HG03064 (cell line): Measurements from ENCODE around the gene RASSF1.

Experiments used
- ATAC-seq: cut with Tn5 transposase; IDR thresholded peaks from one replicate; pipeline ENCODE4 v1.9.1; 2021; ENCODE audit warnings: low read depth; ENCODE audit not compliant: unreplicated experiment

RASSF1 gene

DNA sequence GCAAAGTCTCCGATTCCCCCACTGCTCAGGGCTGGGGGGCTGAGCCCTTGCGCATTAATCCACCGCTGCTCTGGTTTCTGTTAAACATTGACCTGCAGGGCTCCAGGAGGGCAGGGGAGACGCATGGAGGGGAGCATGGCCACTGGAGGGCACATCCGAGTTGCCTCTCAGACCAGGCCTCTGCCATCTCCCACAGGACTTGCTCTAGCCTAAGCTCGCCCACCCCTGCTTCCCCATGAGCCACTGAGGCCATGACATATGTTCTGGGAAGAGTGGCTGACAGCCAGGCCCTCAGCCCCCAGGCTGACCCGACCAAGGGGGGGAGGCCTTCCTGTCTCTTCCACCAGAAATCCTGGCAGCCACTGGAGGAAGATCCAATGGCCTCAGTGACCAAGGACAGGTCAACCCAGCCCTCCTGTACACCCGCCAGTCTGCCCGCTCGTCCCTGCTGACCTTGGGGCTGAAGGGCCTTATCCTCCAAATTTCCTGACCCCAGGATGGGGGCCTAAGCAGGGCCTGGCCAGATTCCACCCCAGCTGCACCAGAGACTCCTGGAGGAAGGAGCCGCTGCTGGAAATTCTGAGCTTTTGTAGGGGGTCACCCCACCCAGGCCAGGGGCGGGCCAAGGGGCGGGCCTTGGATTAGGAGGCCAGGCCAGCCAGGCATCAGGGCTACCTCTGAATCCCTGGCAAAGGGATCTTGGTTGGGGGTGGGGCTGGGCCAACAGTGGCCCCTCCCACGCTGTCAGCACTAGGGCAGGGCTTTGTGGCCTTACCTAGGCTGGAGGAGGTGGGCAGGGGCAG is 37.4 kb downstream of the RASSF1 start, which contains the start of gene HYAL1:
Gene HYAL1 (minus strand): TSS at position 562 of the 803 bp plus-strand sequence. CDS start 618 bp downstream, outside the sequence.
- no peak for ATAC-seq

DNA sequence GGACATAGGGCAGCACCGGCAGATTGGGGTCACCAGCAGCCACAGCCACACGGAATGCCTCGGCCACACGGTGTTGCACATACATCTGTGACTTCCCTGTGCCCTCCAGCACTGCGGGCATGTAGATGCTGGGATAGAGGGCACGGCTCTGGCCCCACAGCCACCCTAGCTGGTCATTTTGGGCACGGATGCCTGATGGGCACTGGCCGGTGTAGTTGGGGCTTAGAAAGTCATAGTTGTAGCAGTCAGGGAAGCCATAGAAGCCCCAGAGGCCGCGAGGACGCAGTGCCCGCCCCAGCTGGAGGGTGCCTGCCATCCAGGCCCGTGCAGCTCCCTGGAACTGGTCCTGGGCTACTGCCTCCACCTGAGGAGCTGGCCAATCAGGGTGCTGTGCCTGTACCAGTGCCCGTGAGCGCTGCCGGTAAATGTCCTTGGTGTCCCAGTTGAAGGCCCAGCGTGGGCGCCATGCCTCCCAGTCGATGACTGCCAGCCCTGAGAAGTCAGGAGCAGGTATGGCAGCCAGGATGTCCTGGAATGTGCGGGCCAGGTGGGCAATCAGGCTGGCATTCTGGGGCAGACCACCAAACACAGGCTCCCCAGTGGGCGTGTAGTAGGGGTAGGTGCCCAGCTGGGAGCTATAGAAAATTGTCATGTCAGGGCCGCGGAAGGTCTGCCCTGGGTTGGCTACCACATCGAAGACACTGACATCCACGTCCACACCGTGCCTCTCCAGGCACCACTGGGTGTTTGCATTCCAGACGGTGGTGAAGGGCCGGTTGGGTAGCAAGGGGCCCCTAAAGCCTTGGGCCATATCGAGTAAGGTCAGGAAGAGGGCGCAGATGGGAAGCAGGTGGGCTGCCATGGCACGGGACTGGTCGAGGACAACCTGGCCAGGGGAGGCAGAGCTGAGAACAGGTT is 38.3 kb downstream of the RASSF1 start:
- ATAC-seq: no peak

DNA sequence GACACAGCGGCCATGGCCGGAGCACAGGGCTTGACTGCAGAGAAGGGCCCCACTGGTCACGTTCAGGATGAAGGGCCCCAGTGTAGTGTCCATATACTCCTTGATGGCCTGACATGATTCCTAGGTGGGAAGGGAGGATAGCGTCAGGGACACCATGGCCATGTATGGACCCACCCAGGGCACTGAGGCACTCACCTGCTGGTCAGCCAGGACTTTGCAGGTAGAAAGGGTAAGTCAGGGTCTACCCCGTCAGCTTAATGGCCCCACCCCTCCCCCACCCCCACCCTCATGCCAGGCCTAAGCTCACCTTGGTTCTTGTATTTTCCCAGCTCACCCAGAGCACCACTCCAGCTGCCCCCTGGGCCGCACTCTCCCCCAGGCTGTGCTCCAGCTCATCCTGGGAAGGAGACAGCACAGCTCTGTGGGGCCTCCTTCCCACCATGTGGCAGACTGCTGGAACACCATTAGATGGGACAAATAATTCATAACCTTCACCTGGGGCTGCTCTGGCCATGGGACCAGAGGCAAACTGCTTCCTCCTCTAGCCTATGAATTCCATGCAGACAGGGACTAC is 39.9 kb downstream of the RASSF1 start:
- no peak for ATAC-seq

DNA sequence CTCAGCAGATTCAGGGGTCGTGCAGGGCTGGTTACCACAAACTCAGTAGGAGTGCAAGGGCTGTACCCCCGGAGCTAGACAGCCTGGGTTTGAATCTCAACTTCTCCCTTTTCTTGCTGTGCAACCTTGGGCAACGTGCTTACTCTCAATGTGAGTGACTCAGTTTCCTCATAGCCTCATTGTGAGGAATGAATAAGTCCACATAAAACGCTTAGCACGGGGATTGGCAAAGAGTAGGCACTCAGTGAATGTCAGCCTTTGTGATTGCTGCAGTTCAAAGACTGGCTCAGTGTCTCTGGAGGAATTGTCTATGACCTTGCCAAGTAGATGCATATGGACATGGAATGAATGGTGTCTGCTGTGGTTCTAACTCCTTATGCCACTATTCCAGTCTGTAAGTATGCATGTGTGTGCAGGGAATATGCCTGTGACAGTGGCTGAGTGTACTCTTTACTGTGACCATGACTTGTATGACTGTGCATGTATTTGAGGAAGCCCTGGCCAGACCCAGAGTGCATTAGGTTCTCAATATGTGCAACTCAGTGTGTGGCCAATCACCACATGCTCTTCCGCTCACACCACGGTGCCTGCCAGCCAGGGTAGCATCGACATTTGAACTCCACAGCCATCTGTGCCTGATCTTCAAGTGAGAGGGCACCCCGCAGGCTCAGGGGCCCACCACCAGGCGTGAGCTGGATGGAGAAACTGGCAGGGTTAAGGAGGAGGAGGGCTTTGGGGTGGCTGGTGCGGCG is 40.5 kb downstream of the RASSF1 start:
- ATAC-seq: no peak

DNA sequence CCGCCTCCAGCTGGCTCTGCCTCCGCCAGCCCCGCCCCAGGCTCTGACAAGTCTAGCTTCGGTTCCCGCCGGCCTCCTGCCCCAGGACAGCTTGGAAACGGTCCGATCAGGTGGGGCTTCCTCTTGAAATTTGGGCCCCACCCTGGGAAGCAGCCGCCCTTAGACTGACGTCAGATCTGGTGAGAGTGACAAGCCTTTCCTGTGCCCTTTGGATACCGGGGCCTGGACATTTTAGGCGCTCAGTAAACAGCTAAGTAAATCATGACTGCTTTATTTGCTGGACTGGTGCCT is 41.1 kb downstream of the RASSF1 start:
- no peak for ATAC-seq

DNA sequence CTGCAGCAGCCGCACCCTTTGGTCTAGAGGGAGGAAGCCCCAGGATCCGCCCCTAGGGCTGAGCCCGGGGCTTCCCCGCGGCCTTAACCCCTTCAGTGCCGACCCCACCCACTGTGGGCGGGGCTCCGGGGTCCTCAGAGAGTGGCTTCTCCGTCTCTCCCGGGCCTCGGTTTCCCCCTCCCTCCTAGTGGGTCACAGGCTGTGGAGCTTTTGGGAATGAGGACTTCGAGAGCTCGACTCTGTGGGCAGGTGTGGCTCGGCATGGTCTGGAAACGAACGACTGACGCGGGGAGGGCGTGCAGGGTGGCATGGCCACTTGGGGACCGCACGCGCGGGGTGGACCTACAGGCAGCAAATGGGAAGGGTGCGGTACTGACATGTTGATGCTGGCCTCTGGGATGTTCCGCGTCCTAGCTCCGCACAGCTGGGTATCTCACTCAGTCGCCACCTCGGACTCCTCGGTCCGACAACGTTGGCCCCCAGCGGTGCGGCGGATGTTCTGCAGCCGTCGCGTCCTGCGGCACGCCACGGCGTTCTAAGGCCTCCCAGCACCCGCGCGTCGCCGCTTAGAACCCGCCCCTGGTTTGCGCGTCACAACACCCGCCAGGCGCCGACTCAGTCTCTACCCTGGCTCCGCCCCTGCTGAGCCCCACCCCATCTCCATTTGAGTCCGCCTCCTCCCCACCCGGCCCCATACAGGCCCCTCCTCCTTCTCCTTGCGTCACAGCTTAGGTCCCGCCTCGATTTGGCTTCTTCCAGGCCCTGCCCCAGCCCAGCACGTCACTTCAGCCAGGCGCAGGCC is 41.6 kb downstream of the RASSF1 start, which contains the start of the genes HYAL3 and NAA80:
Gene HYAL3 (minus strand): TSS at position 570 of the 802 bp plus-strand sequence. CDS start 3,803 bp downstream, outside the sequence.
Gene NAA80 (minus strand): TSS at position 570 of the 802 bp plus-strand sequence. CDS start 1,942 bp downstream, outside the sequence.
- peak; percentile 80 for ATAC-seq

DNA sequence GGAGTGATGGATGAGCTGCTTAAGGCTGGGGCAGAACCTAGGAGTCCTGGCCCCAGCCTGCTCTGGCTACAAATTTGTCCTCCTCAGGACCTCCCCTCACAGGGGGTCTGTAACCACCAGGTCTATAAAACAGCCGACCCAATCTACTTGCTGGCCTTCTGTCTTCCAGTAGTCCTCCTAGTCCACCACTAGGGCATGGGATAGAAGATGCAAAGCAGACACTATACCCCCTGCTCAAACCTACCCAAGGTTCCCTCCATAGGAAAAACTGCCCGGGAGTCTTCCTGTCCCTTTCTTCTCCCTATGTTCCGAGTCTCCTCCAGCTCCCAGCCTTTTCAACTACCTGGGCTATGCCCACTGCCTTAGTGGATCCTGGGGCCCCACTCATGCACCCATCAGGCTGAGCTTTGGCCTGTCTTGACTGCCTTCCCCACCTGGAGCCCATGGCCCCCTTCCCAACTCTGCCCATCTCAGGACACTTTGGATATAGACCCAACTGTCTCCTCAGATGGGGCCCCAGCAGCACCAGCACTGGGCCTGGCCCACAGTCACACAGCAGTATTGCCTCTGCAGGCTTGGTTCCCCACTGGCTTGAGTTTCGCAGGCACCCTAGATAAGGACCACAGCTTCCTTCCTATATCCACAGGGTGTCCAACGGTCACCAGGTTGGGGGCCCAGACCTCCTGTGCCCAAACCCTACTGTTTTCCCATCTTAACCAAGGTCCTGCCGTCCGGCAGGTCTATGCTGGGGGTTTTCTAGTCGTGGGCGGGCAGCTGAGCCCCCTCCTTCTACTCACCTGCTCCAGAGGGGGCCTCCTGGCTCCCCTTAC is 42.5 kb downstream of the RASSF1 start:
- no peak for ATAC-seq

DNA sequence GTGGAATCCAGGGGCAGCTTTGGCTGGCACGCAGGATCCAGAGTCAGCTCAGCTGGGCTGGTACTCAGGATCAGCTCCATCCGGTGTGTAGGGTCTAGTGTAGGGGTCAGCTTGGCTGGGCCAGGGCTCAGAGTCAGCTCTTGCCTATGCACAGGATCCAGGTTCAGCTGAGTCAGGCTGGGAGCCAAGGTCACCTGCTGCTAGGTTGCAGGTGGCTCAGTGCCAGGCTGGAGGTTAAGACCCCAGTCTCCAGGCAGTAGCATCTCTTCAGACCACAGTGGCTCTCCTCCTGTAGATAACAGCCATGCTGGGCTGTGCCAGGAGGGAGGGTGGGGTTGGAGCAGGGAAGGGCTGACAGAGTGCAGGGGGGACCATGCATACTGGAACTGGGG is 43.3 kb downstream of the RASSF1 start:
- no peak for ATAC-seq

DNA sequence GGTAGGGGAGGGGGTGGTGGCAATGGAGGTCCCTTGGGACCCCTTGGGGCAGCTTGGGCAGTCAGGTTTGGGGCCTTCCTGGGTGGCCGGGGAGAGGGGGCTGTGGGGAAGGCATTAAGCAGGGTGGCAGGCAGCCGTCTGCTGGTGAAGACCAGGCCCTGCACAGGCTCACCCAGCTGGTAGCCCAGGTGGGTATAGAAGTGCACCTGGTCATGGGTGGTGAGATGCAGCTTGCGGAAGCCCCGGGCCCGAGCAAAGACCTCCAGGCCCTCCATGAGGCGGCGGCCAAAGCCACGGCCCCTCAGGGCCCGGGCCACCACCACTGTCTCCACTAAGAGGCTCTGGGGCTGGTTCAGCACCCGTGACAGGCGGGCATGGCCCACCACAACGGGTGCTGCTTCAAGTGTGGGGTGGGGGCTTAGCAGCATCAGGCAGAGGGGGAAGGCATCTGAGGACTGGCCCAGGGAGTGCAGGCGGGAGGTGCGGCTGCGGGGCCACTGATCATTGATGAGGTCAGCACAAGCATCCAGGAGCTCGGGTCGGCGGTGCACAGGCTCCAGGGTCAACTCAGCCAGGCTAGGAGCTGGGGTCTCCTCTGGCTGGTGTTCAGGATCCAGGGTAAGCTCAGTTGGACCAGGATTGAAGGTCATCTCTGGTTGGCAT is 43.8 kb downstream of the RASSF1 start:
- ATAC-seq: no peak

DNA sequence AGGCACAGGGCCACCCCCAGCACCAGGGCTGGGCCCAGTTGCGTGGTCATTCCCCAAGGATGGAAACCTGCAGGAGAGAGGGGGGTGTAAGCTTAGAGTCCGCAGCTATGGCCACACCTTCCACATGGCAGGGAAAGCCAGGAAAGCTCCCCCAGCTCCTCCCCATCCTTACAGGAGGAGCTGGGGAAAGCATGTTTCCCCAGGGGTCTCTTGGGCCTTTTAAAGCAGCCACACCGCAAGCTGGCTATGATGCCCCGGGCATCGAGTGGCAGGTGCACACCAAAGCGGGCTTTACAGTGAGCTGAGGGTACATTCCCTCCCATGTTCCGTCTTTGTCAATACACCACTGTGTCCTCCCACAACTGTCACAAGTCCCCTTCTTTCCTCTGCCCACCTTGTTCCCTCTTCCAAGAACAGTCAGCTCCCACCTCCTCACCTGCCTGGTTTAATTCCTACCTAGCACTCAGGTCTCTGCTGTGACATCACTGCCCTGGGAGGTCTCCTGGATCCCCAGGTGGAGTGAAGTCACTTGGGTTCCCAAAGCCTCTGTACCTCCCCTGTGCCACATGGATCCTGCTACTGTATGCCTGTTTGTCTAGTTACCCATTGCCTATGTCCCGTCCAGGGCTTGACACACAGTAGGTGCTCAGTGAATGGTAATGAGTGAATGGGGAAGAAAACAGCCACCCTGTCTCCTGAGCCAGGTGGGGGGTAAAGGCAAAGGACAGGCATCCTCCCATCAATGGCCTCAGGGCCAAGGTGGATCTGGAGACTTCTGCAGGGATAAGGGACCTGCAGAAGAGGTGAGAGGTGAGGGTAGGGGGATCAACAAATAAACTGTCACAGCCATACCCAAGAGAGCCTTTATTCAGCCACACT is 44.8 kb downstream of the RASSF1 start:
- no peak for ATAC-seq

DNA sequence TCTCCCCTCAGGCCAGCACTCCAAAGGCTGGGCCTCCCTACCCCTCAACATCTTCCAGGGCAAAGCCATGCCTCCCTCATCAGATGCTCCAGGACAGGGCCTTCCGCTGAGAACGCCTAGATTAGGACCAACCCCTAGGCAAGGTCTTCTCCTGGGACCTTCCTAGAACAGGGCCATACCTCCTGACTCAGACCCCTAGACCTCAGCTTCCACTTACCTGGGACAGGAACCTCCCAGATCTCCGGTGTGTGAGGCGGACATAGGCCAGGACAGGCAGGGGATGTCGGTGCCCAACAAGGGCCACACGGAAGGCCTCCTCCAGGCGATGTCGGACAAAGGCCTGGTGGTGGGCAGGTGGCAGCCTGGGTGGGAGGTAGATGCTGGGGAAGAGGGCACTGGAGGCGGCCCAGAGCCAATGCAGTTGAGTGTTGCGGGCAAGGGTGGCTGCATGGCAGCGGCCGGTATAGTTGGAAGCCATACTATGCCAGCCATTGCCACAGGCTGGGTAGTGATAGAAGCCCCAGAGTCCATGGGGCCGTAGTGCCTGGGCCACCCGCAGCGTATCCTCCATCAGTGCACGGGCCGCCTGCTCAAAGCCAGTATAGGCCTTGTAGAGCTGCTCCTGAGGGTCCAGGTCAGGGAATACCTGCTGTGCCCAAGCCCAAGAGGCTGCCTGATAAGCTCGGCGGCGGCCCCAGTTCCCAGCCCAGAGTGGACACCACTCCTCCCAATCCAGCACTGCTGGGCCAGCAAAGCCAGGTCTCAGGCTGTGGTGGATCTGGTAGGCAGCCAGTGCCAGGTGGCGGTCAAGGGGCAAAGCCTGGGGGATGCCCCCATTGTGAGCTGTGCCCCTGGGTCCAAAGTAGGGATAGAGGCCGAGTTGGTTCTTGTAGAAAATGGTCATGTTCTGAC is 45.9 kb downstream of the RASSF1 start:
- ATAC-seq: no peak

DNA sequence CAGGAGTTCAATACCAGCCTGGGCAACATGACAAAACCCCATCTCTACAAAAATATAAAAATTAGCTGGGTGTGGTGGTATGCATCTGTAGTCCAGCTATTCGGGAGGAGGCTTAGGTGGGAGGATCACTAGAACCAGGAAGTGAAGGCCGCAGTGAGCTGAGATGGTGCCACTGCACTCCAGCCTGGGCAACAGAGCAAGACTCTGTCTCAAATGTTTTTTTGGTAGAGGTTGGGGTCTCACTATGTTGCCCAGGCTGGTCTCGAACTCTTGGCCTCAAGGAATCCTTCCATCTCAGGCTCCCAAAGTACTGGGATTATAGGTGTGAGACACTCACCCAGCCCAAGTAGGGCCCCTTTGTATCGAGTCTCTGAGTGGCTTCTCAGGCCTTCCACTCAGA is 46.5 kb downstream of the RASSF1 start:
- ATAC-seq: no peak

DNA sequence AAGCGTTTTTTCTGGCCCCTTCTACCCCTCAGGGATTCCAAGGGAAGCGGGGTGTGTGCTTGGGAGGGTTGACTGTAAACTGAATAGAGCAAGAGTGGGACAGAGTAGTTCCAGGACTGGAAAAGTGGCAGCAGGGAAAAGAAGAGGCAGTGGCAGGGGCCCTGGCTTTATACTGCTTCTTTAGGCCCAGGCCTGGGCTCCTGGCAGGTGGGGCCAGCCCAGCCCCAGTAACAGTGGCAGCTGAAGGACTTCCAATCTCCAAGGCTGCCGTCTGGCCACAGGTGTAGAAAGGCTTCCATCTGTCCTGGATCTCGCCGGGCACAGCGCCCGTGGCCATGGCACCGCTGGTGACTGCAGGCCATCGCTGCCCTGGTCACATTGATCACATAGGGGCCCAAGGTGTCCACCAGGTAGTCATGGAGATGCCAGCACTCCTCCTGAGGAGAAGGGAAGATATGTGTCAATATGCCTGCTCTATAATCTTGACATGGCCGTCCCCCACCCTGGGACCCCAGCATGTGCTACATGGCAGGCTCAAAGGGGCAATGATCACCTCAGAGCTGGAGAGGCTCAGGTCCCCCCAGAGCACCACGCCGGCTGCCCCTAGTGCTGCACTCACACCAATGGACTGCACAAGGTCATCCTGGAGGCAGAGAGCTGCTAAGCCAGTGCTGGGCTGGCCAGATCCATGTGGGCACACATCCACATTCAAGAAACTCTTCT is 47.4 kb downstream of the RASSF1 start:
- no peak for ATAC-seq

DNA sequence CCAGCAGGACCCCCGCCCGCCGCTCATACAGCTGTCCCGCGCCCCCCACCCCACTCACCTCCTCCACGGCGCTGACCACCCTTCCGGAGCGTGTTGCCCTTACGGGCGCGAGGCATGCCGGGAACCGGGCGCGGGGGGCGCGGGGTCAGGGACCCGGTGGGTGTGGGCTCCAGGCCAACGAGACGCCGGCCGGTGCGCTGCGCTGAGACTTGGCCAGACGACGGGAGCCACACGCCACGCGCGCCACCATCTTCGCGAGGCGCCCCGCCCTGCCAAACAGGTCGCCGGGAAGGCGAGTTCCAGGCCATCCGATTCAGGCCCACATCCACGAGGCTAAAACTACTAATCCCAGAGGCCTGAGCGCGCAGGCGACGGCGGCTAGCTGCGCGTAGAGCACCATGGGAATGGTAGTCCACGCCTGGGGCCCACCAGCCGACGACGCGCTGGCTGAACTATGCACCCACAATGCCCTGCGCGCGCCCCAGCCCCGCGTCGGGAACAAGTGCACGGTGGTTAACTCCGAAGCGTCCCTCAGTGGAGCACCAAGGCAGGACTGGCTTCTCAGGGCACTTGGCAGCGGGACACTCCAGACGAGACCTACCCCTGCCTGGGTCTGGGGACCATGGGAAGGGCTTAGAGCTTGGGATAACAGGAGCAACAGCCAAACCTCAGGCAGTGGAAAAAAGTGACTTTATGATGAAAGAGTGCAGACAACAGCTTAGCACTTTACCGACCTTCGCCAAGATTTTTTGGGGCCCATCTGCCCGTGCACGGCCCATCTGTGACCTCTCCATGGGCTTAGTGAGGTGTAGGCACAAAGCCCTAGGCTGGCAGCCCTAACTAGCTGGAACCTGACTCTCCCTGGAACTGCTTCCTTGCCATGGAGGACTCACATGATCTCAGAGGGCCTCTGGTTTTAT is 48.2 kb downstream of the RASSF1 start, which contains the start of gene IFRD2:
Gene IFRD2 (minus strand): TSS at position 271 of the 920 bp plus-strand sequence. CDS start 155 bp downstream, at position 116.
- peak; percentile 87 for ATAC-seq
